GM18909 (cell line): ENCODE measurements around the gene BBLN.
A peak's percentile ranks its signal among the peaks of the same experiment; 100 is the strongest.

Source experiments
- ATAC-seq: cut with Tn5 transposase; IDR thresholded peaks from one replicate; pipeline ENCODE4 v1.9.1; 2021; ENCODE audit warnings: mild to moderate bottlenecking; ENCODE audit not compliant: unreplicated experiment, poor library complexity

Gene BBLN

DNA sequence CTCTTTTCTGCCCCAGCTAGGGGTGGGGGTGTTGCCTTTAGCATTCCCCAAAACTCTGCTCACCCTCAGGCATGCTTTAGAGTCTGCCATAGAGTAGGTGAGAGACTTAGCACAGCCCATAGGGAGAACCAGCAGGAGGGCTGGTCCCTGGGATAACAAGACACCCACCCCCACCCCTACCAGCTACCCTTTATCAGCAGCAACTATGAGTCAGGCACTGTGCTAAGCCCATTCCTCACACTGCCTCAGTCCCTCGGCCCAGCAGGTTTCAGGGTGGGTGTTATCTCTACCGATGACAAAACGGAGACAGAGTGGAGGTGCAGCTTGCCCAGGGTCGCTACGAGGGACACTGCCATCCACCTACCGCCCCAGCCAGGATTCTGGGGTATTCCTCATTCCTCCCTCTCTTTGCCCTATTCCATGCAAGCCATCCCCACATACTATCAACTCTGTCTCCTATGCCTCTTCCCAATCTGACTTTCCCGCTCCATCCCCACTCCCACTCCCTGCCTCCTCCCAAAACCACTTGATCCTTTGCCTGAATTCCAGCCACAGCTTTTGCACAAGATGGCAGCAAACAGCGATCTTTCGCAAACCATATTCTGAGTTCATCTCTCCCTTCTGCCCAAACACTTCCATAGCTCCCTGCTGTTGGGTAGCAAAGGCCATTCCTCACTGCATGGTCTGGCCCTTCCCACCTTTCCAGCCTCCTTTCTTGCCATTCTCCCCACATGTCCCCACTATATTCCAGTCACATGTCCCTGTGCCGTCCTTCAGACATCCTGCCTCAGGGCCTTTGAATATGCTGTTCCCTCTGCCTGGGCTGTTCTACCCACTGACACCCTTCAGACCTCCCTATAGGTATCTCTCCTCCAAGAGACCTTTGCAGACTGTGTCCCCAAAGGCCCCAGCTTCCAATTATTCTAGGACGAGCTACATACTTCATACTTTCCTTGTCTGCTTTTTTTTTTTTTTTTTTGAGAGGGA lies 26.2 kb downstream of the BBLN start:
- no peak for ATAC-seq

DNA sequence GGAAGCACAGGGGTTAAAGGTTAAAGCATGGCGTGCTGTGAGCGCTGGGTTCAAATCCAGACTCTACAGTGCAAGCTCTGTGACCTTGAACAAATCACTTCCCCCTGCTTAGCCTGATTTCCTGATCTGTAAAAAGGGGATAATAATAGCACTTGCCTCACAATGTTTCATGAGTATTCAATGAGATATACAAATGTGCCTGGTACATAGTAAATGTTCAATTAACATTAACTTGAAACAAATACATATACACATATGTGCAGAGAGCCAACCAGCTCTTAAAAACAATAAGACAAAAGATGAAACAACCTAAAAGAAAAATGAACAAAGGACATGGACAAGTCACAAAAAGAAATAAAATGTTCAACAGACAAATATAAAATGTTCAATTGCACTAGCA lies 27.3 kb downstream of the BBLN start:
- ATAC-seq: no peak

GRCh38 chr9:128188209-128188608 lies 28.1 kb downstream of the BBLN start:
- ATAC-seq: no peak

- no peak for ATAC-seq
Measured at GRCh38 chr9:128190013-128190412, 29.9 kb downstream of the BBLN start.

GRCh38 chr9:128190516-128191405 lies 30.7 kb downstream of the BBLN start:
- peak; percentile 11 for ATAC-seq

DNA sequence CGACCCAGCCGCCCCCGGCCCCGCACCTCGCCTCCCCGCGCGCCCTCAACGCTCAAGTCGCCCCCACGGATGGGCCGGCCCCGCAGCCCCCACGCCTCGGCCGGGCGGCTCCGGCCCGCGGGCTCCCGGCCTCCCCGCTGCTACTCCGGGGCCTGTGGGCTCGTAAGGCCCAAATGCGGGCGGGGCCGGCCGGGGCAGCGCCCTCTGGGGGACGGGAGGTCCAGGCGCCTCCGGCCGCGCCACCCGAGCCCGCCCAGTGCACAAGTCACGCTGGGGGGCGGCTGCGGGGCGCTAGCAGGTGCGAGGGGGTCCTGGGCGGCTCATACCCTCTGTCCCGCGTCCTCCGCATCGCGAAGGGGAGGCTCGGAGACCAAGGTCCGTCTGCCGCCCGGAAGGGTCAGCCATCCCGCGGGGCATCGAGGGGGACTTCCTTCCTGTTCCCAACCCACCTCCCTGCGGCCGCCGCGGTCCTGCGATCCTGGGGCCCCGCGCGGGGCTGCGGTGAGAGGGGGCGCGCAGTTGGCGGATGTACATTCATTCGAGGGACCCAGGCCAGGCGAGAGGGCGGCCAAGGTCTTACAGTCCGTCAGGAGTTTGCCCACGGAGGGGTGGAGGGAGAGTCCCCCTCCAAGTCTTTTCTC lies 31.5 kb downstream of the BBLN start, which contains the start of gene CIZ1:
TSS of gene CIZ1 (minus strand) at position 167 of the 641 bp plus-strand sequence. CDS start 715 bp downstream, outside the sequence.
- ATAC-seq: peak; percentile 85

DNA sequence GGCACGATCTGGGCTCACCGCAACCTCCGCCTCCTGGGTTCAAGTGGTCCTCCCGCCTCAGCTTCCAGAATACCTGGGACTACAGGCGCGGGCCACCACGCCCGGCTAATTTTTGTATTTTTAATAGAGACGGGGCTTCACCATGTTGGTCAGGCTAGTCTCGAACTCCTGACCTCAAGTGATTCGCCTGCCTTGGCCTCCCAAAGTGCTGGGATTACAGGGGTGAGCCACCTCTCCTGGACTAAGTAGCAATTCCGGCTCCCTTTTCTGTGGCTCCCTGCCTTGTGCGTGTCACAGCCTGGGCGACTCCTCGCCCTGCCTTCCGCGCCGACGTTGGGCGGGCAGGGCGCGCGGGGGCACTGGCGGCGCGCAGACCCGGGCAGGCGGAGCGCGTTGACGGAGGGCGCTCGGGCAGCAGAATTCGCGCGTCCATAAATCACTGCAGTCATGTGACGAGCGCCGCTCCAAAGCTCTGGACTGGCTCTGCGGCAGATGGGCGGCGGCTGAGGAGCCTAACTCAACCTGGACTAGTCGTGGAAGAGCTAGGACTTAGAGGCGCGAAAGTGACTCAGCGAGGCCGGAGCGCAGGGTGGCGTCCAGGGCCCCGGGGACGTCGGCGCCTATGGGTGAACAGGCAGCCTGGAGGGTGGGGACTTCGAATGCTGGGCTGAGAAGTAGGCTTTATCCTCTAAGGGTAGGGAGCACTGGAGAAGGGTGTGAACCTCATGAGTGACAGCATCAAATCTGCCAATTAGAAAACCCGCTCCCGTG lies 32.7 kb downstream of the BBLN start:
- no peak for ATAC-seq

- ATAC-seq: no peak
Measured at GRCh38 chr9:128193469-128194096, 33.5 kb downstream of the BBLN start.

GRCh38 chr9:128201441-128202369 lies 41.6 kb downstream of the BBLN start:
- no peak for ATAC-seq

- no peak for ATAC-seq
Measured at GRCh38 chr9:128202648-128203023, 42.6 kb downstream of the BBLN start.

GRCh38 chr9:128203024-128203706 lies 43.1 kb downstream of the BBLN start, which contains the start of gene DNM1:
Gene DNM1 (plus strand): TSS chr9:128203379. CDS start chr9:128203471, 92 bp downstream.
- ATAC-seq: peak; percentile 79

GRCh38 chr9:128203707-128204551 lies 43.9 kb downstream of the BBLN start:
- no peak for ATAC-seq

- no peak for ATAC-seq
Measured at GRCh38 chr9:128204858-128205257, 44.8 kb downstream of the BBLN start.

GRCh38 chr9:128205296-128205944 lies 45.4 kb downstream of the BBLN start:
- no peak for ATAC-seq

- ATAC-seq: no peak
Measured at GRCh38 chr9:128206484-128206883, 46.4 kb downstream of the BBLN start.
